CD1c-positive myeloid dendritic cell (primary cell): ENCODE results near the gene APELA.
"Not testable (repeated sequence)": the region's sequence is repeated elsewhere in the genome, so short reads cannot be mapped to it uniquely, and the experiment has no call there.

Experiments used
- DNase-seq: peaks from one replicate; pipeline ENCODE4 v3.0.0-alpha.2; 2016; ENCODE audit errors: extremely low spot score

The APELA gene, protein sequence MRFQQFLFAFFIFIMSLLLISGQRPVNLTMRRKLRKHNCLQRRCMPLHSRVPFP

DNA sequence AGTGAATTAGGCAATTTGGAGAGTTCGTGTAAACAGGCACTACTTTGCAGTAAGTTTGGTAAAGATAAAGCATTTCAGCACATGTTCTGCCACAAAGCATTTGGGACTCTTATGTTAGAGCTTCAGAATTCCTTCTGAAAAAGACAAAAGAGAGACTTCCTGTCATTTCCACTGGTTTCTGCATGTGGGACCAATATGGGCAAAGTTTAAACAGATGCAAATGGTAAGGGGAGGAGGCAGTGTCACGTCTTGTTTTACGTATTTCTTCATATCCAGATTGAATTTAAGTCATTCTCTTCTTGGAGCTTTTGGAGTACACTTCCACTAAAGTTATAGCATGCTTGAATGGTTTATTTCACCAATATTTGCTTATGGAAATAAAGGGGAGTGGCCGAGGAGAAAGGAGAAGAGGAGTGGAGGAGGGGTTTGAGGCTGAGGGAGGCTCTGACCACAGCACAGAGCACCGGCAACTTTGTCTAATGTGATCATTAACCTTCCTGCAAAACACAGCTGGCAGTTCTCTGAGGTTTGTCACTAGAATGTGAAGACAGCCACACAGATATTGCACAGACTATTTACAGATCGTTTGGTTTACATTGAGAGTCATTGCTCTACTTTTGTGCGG, at the start of gene APELA:
Gene APELA (plus strand): TSS at position 479 of the 625 bp plus-strand sequence. CDS start 154 bp downstream, outside the sequence.
- DNase-seq, result no peak

DNA sequence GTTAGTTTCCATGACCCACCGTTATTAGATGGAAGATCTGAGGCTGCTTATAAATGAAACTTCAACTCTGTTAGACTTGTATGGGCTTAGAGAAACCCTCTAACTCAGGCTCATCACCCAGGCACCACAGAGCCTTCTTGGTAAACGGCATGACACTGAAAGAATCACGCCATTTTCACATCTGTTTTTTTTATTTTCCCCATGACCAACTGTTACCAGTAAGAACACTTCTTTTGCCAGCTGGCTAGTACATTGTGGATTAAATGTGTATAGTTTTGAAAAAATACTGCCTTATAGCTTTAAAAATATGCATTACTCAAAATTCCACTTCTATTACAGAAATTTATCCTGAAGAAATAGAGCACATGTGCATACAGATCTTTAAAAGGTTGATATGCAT, 48.0 kb upstream of the APELA start:
- no peak for DNase-seq

DNA sequence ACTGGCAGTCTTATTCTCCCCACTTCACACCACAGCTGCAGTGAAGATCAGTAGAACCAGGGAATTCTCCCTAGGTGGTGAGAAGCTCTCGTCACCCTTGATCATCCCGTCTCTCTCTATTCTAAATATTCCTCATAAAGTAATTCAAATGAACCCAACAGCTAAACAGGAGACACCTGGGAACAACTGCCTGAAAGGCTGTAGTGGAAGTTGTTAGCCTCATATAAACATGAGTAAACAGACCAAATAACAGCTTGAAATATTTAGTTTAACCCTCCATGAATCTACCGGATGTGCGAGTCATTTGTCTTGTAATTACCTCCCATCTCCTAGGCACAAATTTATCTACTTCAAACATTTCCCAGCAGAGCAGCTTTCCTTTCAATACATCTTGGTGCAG, 30.4 kb upstream of the APELA start:
- DNase-seq, result no peak

DNA sequence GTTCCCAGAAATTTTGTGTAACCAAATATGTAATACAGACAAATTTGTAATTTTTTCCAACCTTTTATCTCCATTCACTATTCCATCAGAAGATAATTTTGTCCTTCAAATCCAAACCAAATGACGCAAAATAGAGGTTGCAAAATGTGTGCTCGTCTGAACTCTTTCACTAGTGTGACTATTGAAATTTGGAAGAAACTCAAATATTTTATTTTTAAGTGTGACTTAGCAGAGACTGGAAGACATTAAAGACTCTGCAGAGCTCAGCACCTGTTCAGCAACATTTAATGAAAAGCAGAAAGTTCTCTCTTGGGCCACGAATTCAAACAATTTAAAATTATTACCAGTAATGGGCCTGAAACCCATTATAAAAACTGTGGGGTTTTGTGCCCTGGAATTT, 30.0 kb upstream of the APELA start:
- no peak for DNase-seq

DNA sequence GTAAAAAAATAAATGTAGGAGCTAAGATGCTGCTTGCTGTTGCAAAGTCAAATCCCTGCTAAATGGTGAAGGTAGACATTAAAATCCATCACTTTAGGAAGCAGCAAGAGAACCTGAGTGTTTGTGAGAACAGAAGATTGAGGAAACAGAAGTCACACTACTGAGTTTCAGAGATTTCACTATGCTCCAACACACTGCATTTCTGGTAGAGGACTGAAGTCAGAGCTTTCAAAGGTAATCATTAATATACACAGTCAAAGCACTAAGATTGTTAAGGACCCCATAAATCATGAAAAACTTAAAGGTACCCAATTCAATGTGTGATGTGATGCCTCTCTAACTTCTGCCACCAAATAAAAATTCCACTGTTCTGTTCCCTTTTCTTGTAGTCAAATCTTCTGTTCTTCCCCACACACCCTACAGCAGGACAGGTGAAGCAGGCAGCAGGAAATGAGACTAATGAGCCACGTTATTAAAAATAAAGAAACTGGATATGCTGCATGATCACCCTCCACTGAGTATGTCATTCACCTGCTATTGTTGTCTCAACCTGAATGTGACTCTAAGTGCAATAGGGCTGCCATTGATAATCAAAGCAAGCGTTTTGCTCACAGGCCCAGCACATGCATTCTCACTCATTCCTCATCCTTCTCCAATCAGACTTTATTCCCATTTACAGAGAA, 28.9 kb upstream of the APELA start:
- DNase-seq, result no peak

DNA sequence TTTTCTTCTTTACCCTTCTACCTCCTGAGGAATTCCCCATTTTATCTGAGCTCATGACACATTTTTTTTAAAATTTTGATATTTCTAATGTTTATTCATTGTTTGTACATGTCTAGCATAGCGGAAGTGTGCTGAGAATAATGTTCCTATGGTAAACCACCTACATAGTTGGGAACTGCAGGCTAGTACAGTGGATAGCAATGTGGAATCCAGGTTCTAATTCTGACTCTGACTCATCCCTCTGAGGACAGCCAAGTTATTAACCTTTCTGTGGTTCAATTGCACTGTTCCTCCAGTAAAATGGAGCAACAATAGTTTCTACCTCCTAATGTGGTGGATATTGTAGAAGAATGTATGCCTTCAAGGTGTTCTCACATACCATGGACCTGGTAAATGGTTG, 20.6 kb upstream of the APELA start:
- DNase-seq, result no peak

DNA sequence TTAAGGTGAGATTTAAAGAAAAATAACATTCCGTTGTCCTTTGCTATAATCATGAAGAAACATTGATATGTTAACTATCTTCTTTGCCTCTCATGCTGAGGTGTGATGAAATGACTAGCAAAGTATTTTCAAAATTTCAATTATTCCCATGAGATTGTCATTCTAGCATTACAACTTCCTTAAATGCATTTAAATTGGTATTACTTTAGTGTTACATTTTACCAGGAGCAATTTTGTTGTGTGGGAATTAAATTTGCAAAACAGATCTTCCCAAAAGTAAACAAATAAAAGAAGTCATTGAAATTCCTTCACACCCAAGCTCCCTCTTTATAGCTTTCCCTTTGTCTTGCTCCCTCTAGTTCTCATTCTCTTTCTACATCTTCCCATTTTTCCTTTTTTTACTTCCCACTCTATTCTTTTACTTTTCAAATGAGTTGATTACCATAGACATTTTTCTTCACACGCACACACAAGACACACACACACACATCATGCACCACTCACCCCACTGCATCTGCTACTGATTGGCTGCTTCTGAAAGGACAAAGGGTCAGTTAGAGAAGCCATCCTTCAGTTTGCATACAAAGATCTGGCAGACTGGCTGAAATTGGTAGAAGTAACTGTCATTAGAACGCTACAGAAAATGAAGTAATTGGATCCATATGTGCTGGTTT, 10.0 kb upstream of the APELA start:
- DNase-seq, result no peak

DNA sequence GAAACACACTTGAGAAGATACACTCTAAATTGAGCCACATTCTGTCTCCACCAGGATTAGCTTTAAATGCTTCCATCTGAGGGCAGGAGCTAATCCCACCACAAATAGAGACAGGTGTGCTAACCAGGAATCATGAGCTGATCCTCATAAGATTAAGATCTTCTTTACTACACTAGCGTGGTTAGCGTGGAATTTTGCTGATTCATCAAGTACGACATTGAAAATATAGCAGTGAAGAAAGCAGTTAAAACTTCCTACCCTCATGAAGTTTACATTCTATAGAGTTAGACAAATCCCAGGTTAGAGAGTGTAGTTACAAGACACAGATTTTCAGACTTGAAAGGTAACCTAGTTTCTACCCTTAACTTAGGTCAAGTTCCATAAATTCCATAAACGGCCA, 5.3 kb upstream of the APELA start:
- DNase-seq, result no peak

DNA sequence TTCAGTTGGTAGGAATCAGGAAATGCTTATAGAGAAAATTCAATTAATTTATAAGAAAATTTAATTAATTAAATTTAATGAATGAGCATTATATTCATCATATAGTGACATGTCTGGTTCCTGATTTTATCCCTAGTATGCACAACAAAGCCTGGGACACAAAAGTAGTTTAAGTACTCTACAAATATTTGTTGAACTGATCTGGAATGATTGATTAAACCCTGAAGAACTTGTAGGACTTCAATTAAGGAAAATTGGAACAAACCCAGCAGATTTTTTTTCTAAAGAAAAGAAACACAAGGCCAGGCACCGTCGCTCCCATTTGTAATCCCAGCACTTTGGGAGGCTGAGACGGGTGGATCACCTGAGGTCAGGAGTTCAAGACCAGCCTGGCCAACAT, 4.5 kb upstream of the APELA start:
- DNase-seq, result no peak

DNA sequence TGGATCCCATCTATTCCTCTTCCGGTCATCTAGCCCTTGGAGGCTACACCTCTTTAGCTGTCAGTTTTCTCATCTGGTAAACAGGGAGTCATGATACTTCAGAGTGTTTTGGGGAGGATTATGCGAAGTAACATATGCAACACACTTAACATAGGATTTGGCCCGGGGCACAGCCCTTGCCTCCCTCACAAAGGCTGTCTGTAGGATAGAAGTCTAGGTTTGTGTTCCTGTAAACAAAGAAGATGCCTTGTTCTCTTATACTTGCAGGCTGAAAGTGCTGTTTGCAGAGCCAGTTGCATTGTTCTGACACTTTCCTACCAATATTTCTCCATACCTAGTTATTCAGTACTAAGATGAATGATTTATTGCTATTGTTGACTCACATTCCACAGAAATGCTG, 2.2 kb upstream of the APELA start:
- DNase-seq, result no peak

DNA sequence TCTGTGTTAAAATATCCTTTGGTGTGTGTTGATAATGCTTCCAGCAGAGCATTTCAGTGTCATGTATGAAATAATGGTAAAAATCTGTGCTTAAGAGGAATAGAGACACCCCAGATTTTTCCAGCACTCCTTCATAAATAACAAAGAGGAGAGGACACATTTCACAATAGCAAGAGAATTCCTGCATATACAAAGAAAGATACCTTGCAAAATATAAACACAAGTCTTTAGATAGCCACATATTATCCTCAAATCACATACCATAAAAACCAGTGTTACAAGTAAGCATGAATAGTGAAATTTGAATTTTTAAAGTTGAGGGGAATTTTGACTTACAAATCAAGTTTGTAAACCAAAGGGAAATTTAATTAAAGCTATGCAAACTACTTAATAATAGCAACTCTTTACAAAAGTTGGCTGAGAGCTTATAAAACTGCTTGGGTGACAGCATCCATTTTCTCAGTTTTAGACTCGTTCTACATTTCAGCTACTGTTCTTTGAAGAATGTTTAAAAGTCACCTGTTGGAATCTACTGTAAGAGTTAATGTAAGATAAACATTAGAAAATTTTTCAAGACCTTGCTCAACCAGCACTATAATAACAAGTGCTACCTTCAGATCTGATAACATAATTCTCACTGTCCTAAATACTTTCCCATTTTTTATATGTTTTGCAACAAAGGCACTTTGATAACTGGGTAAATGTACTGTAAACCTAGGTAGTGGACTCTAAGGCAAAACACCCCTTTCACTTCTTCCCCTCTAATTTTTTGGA, 3.7 kb downstream of the APELA start:
- no peak for DNase-seq

DNA sequence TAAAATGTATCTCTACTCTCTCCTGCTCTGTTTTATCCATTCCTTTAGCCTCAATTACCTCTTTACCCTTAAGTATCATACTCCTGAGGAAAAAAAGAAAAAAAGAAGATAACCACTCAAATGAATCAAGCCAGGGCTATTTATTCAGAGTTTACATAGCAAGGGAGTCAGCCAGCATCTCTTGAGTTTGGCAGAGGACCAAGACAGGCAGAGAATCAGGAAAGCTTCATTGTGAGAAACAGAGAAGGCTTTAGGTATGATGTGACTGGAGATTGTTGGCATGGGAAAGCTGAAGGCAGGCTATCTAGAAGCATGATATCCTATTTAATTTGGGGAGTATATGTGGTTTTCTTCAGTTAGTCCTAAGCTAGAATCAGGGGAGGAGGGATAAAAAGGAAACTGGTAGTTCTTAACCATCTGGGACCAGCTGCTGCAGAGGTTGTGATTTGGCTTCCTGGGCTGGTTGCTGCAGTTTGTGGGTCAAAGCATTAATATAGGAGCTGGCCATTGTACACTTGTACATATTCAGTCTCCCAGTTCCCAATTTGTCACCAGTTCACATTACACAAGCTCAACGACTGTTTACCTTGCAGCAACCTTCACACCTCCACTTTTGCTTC, 11.2 kb downstream of the APELA start:
- no peak for DNase-seq

DNA sequence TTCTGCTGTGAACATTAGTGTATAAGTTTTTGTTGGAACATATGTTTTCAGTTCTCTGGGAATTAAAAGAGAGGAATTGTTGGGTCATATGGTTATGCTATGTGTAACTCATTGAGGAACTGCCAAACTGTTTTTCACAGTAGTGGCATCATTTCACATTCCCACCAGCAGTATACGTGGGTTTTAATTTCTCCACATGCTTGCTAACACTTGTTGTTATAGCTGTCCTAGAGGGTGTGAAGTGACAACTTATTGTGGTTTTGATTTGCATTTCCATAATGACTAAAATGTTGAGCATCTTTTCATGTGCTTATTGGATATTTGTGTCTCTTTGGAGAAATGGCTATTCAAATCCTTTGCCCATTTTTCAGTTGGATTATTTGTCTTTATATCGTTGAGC, 13.7 kb downstream of the APELA start:
- DNase-seq, result no peak

DNA sequence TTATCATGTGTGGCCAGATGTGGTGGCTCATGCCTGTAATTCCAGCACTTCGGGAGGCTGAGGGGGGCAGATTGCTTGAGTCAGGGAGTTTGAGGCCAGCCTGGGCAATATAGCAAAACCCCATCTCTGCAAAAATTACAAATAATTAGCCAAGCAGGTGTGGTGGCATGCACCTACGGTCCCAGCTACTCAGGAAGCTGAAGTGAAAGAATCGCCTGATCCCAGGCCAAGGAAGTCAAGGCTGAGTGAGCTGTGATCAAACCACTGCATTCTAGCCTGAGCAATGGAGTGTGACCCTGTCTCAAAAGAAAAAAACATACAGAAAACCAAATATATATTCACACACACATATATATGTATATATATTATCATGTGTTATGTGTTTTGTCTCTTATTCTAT, 15.0 kb downstream of the APELA start:
- DNase-seq, result no peak

DNA sequence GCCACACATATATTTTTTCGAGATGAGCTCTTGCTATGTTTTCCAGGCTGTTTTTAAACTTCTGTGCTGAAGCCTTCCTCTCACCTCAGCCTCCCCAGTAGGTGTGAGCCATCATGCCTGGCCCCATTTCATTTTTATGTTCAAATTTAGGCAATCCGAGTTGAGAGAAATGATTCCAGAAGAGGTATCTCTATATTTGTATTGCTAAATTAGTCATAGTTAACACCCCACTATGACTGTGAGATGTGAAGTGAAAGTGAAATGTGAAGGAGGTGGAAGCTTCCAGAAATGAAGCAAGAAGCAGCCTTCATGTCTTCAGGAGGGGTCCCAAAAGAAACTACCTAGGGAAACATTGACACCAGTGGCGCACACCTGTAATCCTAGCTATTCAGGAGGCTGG, 17.7 kb downstream of the APELA start:
- DNase-seq, result no peak

DNA sequence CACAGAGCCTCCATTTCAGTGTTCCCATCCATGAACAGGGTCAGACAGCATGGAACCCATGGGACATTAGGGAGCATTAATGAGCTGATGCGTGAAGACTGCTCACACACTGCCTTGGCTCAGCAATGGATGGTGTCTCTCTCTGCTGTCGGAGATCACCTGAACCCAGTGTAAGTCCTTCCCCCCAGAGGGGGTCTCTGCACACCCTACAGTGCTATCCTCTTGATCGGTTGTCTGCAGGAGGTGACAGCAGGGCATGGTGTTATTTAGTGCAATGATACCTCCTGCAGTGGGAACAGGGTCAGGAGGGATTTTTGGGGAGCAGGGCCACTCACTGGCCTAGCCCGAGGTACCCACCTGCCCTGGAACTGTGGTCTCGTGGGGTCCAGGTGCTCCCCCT, 25.6 kb downstream of the APELA start:
- no peak for DNase-seq

DNA sequence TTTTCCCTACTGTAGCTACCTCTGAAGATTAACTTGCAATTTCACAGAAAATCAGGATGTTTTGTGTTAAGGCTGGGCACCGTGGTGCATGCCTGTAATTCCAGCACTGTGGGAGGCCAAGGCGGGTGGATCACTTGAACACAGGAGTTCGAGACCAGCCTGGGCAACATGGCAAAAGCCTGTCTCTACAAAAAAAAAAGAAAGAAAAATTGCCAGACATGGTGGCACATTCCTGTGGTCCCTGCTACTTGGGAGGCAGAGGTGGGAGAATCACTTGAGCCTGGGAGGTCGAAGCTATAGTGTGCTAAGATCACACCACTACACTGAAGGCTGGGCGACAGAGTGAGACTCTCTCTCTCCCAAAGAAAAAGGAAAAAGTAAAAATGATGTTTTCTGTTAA, 27.4 kb downstream of the APELA start:
- DNase-seq, result no peak

DNA sequence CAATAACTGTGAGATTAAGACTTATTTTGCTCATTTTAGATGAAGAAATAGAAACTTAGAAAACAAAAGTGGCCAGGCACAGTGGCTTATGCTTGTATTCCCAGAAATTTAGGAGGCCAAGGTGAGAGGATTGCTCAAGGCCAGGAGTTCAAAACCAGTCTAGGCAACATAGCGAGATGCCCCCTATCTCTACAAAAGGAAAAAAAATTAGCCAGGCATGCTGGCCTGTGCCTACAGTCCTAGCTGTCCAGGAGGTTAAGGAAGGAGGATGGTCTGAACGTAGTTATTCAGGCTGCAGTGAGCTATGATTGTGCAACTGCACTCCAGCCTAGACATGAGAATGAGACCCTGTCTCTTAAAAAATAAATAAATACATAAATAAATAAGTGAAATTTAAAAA, 28.0 kb downstream of the APELA start:
- DNase-seq, result no peak

DNA sequence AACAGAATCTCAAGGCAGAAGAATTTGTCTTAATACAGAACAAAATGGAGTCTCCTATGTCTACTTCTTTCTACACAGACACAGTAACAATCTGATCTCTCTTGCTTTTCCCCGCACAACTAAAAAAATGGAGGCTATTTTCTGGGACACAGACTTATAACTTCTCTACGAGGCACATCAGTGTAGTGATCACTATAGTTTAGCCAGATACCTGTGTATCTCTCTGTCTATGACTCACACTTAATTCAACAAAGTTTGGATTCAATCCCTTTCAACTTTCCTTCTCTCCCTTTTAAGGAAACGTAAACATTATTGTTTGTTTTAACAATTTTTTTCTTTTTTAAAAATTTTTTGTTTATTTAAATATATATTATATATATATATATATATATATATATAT, 29.4 kb downstream of the APELA start:
- DNase-seq, result no peak

DNA sequence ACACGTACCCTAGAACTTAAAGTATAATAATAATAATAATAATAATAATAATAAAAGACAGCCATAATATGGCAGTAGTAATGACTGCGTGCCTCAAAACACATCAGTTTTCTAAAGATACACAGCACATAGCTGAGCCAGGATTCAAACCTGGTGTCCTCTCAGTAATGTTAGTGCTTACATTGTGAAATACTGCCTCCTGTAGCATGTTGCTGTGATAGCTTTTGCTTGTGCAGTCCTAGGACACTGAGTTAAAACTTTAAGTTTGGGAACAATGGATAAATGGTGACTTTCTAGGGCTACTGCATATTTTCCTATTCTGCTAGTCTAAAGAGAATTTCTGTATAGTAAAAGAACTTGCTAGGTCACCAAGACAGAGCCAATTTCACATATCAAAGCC, 36.5 kb downstream of the APELA start:
- DNase-seq, result not testable (repeated sequence)

DNA sequence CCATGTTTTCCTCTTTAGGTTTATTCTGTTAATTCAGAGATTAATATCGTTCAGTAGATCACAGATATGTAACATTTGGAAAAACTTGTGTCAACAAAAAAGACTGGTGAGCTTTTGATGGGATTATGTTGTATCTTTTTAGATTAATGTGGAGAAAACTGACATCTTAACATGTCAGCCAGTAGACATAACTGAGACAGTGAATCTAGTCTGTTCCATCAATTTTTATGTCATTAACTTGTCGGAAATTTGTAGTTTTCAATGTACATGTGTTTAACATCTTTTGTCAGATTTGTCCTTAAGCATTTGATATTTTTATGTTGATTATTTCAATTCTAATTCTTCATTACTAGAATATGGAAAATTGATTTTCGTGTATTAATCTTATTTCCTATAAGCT, 42.0 kb downstream of the APELA start:
- DNase-seq, result no peak

DNA sequence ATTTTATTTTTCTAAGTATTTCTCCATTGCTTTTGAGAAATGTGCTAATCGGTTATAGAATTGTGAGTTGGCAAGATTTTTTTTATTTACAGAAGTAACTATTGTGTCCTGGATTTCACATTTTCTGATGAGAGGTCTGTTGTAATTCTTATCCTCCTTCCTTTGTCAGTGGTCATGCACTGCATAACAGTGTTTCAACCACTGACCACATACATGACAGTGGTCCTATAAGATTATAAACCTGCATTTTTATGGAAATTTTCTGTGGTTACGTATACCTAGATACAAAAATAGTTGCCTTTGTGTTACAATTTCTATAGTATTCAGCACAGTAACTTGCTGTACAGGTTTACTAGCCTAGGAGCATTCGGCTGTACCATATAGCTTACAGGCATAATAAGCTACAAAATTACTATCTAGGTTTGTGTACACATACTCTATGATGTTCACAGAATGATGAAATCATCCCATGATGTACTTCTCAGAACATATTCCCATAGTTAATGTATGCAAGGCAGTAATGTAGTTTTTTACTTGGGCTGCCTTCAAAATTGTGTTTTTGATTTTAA, 47.8 kb downstream of the APELA start:
- no peak for DNase-seq
